CD8-positive, alpha-beta memory T cell (primary cell): ENCODE measurements around the gene WWTR1. TPM values are rescaled to one million over a fixed set of nuclear protein-coding genes. Genes with fewer than 3 reads are reported as not detected.
A peak's percentile ranks its signal among the peaks of the same experiment; 100 is the strongest.

Experiments used
- CTCF ChIA-PET: fragments of 350-600 bp; sonication (Branson Sonifier 250); formaldehyde crosslinking; loops from one replicate; lab custom pipeline; 2021; ENCODE audit warnings: antibody characterized with exemption; lab: Charles Lee
- POLR2A ChIA-PET: fragments of 350-600 bp; sonication (Branson Sonifier 250); formaldehyde crosslinking; loops from one replicate; lab custom pipeline; 2021; ENCODE audit warnings: antibody characterized with exemption; lab: Charles Lee
- DNase-seq, 5 donors: peaks; one replicate each; pipeline versions ENCODE4 v3.0.0 to v3.0.0-alpha.2; 2020 to 2022; ENCODE audit warnings: mixed read lengths in 1 of 5
- H3K27ac ChIP-seq: one replicate; pipeline ENCODE4 v1.7.0; 2013; ENCODE audit warnings: low read depth, mild to moderate bottlenecking, low read length, moderate library complexity
- H3K27me3 ChIP-seq: 2 replicates; pipeline ENCODE4 v1.7.0; 2013; ENCODE audit warnings: low read length, mild to moderate bottlenecking; ENCODE audit not compliant: insufficient read depth, poor library complexity, severe bottlenecking
- H3K36me3 ChIP-seq: 2 replicates; pipeline ENCODE4 v1.7.0; 2013; ENCODE audit warnings: mild to moderate bottlenecking, low read length, moderate library complexity; ENCODE audit not compliant: insufficient read depth
- H3K4me1 ChIP-seq: 2 replicates; pipeline ENCODE4 v1.7.0; 2013; ENCODE audit warnings: mild to moderate bottlenecking, low read length, moderate library complexity; ENCODE audit not compliant: insufficient read depth
- H3K4me3 ChIP-seq: 2 replicates; pipeline ENCODE4 v1.7.0; 2013; ENCODE audit warnings: mild to moderate bottlenecking, low read length
- H3K9me3 ChIP-seq: 2 replicates; pipeline ENCODE4 v1.7.0; 2013; ENCODE audit warnings: mild to moderate bottlenecking, low read length
- H3K27ac Mint-ChIP-seq, 8 donors: one replicate each; pipeline ENCODE4 v1.8.0; 2020 to 2021; ENCODE audit warnings: mixed read lengths in 8 of 8, mild to moderate bottlenecking in 6 of 8, inconsistent platforms in 3 of 8, moderate library complexity in 3 of 8
- H3K27me3 Mint-ChIP-seq, 2 donors: one replicate each; pipeline ENCODE4 v1.8.0; 2020 to 2021; ENCODE audit warnings: mixed read lengths in 2 of 2, mild to moderate bottlenecking in 1 of 2, moderate library complexity in 1 of 2
- H3K36me3 Mint-ChIP-seq, 3 donors: one replicate each; pipeline ENCODE4 v1.8.0; 2020 to 2021; ENCODE audit warnings: mixed read lengths in 3 of 3, inconsistent platforms in 1 of 3, mild to moderate bottlenecking in 1 of 3
- H3K4me1 Mint-ChIP-seq, 3 donors: one replicate each; pipeline ENCODE4 v1.8.0; 2020 to 2021; ENCODE audit warnings: mixed read lengths in 3 of 3, inconsistent platforms in 1 of 3, mild to moderate bottlenecking in 1 of 3
- H3K4me3 Mint-ChIP-seq, 7 donors: one replicate each; pipeline ENCODE4 v1.8.0; 2020 to 2021; ENCODE audit warnings: mixed read lengths in 7 of 7, mild to moderate bottlenecking in 6 of 7, moderate library complexity in 4 of 7, inconsistent platforms in 2 of 7
- H3K9me3 Mint-ChIP-seq, 5 donors: one replicate each; pipeline ENCODE4 v1.8.0; 2020 to 2022; ENCODE audit warnings: mixed read lengths in 5 of 5, mild to moderate bottlenecking in 3 of 5, moderate library complexity in 2 of 5, inconsistent platforms in 1 of 5
- polyA plus RNA-seq: library from polyadenylated mRNA; unstranded; fragments of 300-500 nt; fragmentation: Illumina TruSeq; gene quantifications from one replicate; pipeline ENCODE4 v1.2.3, GENCODE V29; 2021
- total RNA-seq, 2 experiments: library from RNA; stranded (reverse); gene quantifications; one replicate each; pipeline ENCODE4 v1.2.3, GENCODE V29; 2021

Gene WWTR1
- total and polyA plus RNA-seq, 3 experiments from 2014 or later, result 0.60 to 1.9 (median 0.98) TPM

- DNase-seq, result no peak
- no peaks in the 10 kb centered on the region for H3K27me3 ChIP-seq
- H3K36me3 Mint-ChIP-seq, result no peaks in the 10 kb centered on the region
- H3K27ac Mint-ChIP-seq, result peak overlapping the region in 2 of 8 donors; percentile 23 to 30
- ChIA-PET POLR2A (no interaction called here), CTCF (interaction anchor here (1.0 to 1.2 kb wide), 2 partner anchors 9 to 141 kb away, joined by 3 to 4 read pairs; no protein-coding TSS in a partner anchor)
- H3K4me1 Mint-ChIP-seq, result peaks cover 14 to 54% (median 35%) of the 10 kb centered on the region in 3 donors
- no peaks in the 10 kb centered on the region for H3K9me3 ChIP-seq
- peaks cover 0 to 1% of the 10 kb centered on the region in 2 donors for H3K27me3 Mint-ChIP-seq
- no peak overlapping the region for H3K4me3 ChIP-seq
- no peaks in the 10 kb centered on the region for H3K36me3 ChIP-seq
- H3K27ac ChIP-seq, result no peak overlapping the region
- H3K9me3 Mint-ChIP-seq, result no peaks in the 10 kb centered on the region
- H3K4me3 Mint-ChIP-seq, result peak overlapping the region in 1 of 7 donors; percentile 53
- H3K4me1 ChIP-seq, result no peaks in the 10 kb centered on the region
These were observed 81.8 kb downstream of the WWTR1 start for GRCh38 chr3:149575961-149576564.

- H3K4me3 ChIP-seq, result no peak overlapping the region
- Mint-ChIP-seq H3K36me3 (no peaks in the 10 kb centered on the region), H3K9me3 (no peaks in the 10 kb centered on the region), H3K4me3 (peak overlapping the region in 1 of 7 donors; percentile 10), H3K27ac (peak overlapping the region in 1 of 8 donors; percentile 13), H3K27me3 (peaks cover 0 to 1% of the 10 kb centered on the region in 2 donors), H3K4me1 (peaks cover 11 to 48% (median 28%) of the 10 kb centered on the region in 3 donors)
- H3K27ac ChIP-seq, result no peak overlapping the region
- H3K4me1 ChIP-seq, result no peaks in the 10 kb centered on the region
- no peak for DNase-seq
- no peaks in the 10 kb centered on the region for H3K9me3 ChIP-seq
- POLR2A ChIA-PET, result no interaction called here
- H3K27me3 ChIP-seq, result no peaks in the 10 kb centered on the region
- CTCF ChIA-PET, result interaction anchor here (1.0 to 1.2 kb wide), 2 partner anchors 8 to 142 kb away, joined by 3 to 4 read pairs; no protein-coding TSS in a partner anchor
- no peaks in the 10 kb centered on the region for H3K36me3 ChIP-seq
These were observed 82.4 kb downstream of the WWTR1 start for GRCh38 chr3:149575213-149575960.

- H3K27ac ChIP-seq, result no peak overlapping the region
- H3K27me3 ChIP-seq, result no peaks in the 10 kb centered on the region
- no peaks in the 10 kb centered on the region for H3K36me3 ChIP-seq
- Mint-ChIP-seq H3K36me3 (no peaks in the 10 kb centered on the region), H3K9me3 (no peaks in the 10 kb centered on the region), H3K27me3 (peaks cover 0 to 3% of the 10 kb centered on the region in 2 donors), H3K4me1 (peaks cover 4 to 30% (median 17%) of the 10 kb centered on the region in 3 donors), H3K27ac (no peak overlapping the region), H3K4me3 (no peak overlapping the region)
- CTCF ChIA-PET, result no interaction called here
- no peaks in the 10 kb centered on the region for H3K4me1 ChIP-seq
- H3K4me3 ChIP-seq, result no peak overlapping the region
- no peak for DNase-seq
- POLR2A ChIA-PET, result no interaction called here
- no peaks in the 10 kb centered on the region for H3K9me3 ChIP-seq
These were observed 84.9 kb downstream of the WWTR1 start for GRCh38 chr3:149572796-149573414.

GRCh38 chr3:149571381-149571780 is 86.4 kb downstream of the WWTR1 start:
- no peak overlapping the region for H3K27ac ChIP-seq
- no peak overlapping the region for H3K4me3 Mint-ChIP-seq
- H3K27me3 Mint-ChIP-seq, result peaks cover 0 to 3% of the 10 kb centered on the region in 2 donors
- no peaks in the 10 kb centered on the region for H3K4me1 ChIP-seq
- H3K9me3 Mint-ChIP-seq, result no peaks in the 10 kb centered on the region
- H3K27ac Mint-ChIP-seq, result no peak overlapping the region
- no peak for DNase-seq
- no peaks in the 10 kb centered on the region for H3K36me3 Mint-ChIP-seq
- POLR2A ChIA-PET, result no interaction called here
- H3K36me3 ChIP-seq, result no peaks in the 10 kb centered on the region
- H3K4me3 ChIP-seq, result no peak overlapping the region
- no peaks in the 10 kb centered on the region for H3K9me3 ChIP-seq
- H3K4me1 Mint-ChIP-seq, result peaks cover 3 to 27% (median 14%) of the 10 kb centered on the region in 3 donors
- CTCF ChIA-PET, result interaction anchor here (0.9 to 3.7 kb wide), 3 partner anchors 9 to 86 kb away, joined by 3 to 26 read pairs (median 19); partner anchors contain the start of gene WWTR1
- no peaks in the 10 kb centered on the region for H3K27me3 ChIP-seq

- Mint-ChIP-seq H3K36me3 (no peaks in the 10 kb centered on the region), H3K4me1 (peaks cover 2 to 13% (median 9%) of the 10 kb centered on the region in 3 donors), H3K9me3 (no peaks in the 10 kb centered on the region), H3K4me3 (no peak overlapping the region), H3K27me3 (peaks cover 0 to 3% of the 10 kb centered on the region in 2 donors), H3K27ac (no peak overlapping the region)
- Histone ChIP-seq H3K4me1 (no peaks in the 10 kb centered on the region), H3K27ac (no peak overlapping the region), H3K36me3 (no peaks in the 10 kb centered on the region), H3K9me3 (no peaks in the 10 kb centered on the region), H3K27me3 (no peaks in the 10 kb centered on the region), H3K4me3 (no peak overlapping the region)
- DNase-seq, result no peak
- POLR2A ChIA-PET, result no interaction called here
- CTCF ChIA-PET, result interaction anchor here (1.1 to 3.7 kb wide), 4 partner anchors 10 to 239 kb away, joined by 4 to 26 read pairs (median 17); partner anchors contain the start of gene WWTR1
These were observed 87.8 kb downstream of the WWTR1 start for GRCh38 chr3:149570016-149570415.

GRCh38 chr3:149567381-149567780 is 90.4 kb downstream of the WWTR1 start:
- H3K27ac Mint-ChIP-seq, result no peak overlapping the region
- no peak for DNase-seq
- no peak overlapping the region for H3K4me3 Mint-ChIP-seq
- Histone ChIP-seq H3K4me3 (no peak overlapping the region), H3K36me3 (no peaks in the 10 kb centered on the region), H3K9me3 (no peaks in the 10 kb centered on the region), H3K27ac (no peak overlapping the region), H3K27me3 (no peaks in the 10 kb centered on the region), H3K4me1 (no peaks in the 10 kb centered on the region)
- CTCF ChIA-PET, result interaction anchor here (0.7 to 3.3 kb wide), 3 partner anchors 9 to 241 kb away, joined by 3 to 15 read pairs (median 4); no protein-coding TSS in a partner anchor
- H3K4me1 Mint-ChIP-seq, result no peaks in the 10 kb centered on the region
- POLR2A ChIA-PET, result no interaction called here
- H3K27me3 Mint-ChIP-seq, result peaks cover 3% of the 10 kb centered on the region in 2 donors
- no peaks in the 10 kb centered on the region for H3K9me3 Mint-ChIP-seq
- no peaks in the 10 kb centered on the region for H3K36me3 Mint-ChIP-seq

- no peak overlapping the region for H3K4me3 ChIP-seq
- no peaks in the 10 kb centered on the region for H3K36me3 ChIP-seq
- DNase-seq, result no peak
- CTCF ChIA-PET, result interaction anchor here (0.7 to 1.0 kb wide), 2 partner anchors 10 to 206 kb away, joined by 3 to 4 read pairs; no protein-coding TSS in a partner anchor
- Mint-ChIP-seq H3K4me3 (no peak overlapping the region), H3K27ac (no peak overlapping the region), H3K36me3 (no peaks in the 10 kb centered on the region), H3K9me3 (no peaks in the 10 kb centered on the region), H3K27me3 (peaks cover 3% of the 10 kb centered on the region in 2 donors), H3K4me1 (no peaks in the 10 kb centered on the region)
- no peaks in the 10 kb centered on the region for H3K27me3 ChIP-seq
- H3K4me1 ChIP-seq, result no peaks in the 10 kb centered on the region
- POLR2A ChIA-PET, result no interaction called here
- H3K27ac ChIP-seq, result no peak overlapping the region
- no peaks in the 10 kb centered on the region for H3K9me3 ChIP-seq
These were observed 91.4 kb downstream of the WWTR1 start for GRCh38 chr3:149566292-149566975.
